Tibial artery (tissue), 4 donors: ENCODE data around the gene TMEM109.

Source experiments
- DNase-seq, 2 donors: peaks; one replicate each; pipeline ENCODE4 v3.0.0-alpha.2; 2019
- H3K27ac ChIP-seq, 2 donors: fragments of 200-600 bp; sonication (generic) in 1 of 2; 1 replicate in 1 of 2; 2 replicates in 1 of 2; pipeline ENCODE4 v1.5.1; 2018 to 2019; ENCODE audit warnings: mild to moderate bottlenecking in 1 of 2
- H3K27me3 ChIP-seq, 2 donors: fragments of 200-600 bp; sonication (generic) in 1 of 2; one replicate each; pipeline versions ENCODE4 v1.5.1 to v1.6.0; 2016 to 2019
- H3K36me3 ChIP-seq, 3 donors: fragments of 200-600 bp; sonication (generic) in 2 of 3; one replicate each; pipeline ENCODE4 v1.5.1; 2016 to 2019; ENCODE audit warnings: mild to moderate bottlenecking in 2 of 3
- H3K4me1 ChIP-seq, 4 donors: fragments of 200-600 bp; sonication (generic) in 2 of 4; 1 replicate in 3 of 4; 2 replicates in 1 of 4; pipeline ENCODE4 v1.5.1; 2016 to 2019
- H3K4me3 ChIP-seq, 2 donors: fragments of 200-600 bp; sonication (generic) in 1 of 2; 1 replicate in 1 of 2; 2 replicates in 1 of 2; pipeline ENCODE4 v1.5.1; 2018 to 2019; ENCODE audit warnings: mild to moderate bottlenecking in 2 of 2
- H3K9me3 ChIP-seq, 3 donors: fragments of 200-600 bp; sonication (generic) in 1 of 3; one replicate each; pipeline ENCODE4 v1.5.1; 2016 to 2019
- intact Hi-C: fragments of 100-400 bp; cut with DNase I; formaldehyde crosslinking; loops from one replicate; pipeline ENCODE4 v1.15.0; 2023; ENCODE audit warnings: low total_unique reads
- TF ChIP-seq, protein P1 (sequence below), 2 experiments: fragments of 200-600 bp in 1 of 2; fragments of 450-650 bp in 1 of 2; IDR thresholded peaks; one replicate each; pipeline ENCODE4 v1.5.1; 2017 to 2019; ENCODE audit warnings: antibody characterized with exemption in 2 of 2, mild to moderate bottlenecking in 1 of 2, moderate library complexity in 1 of 2

Gene TMEM109

DNA sequence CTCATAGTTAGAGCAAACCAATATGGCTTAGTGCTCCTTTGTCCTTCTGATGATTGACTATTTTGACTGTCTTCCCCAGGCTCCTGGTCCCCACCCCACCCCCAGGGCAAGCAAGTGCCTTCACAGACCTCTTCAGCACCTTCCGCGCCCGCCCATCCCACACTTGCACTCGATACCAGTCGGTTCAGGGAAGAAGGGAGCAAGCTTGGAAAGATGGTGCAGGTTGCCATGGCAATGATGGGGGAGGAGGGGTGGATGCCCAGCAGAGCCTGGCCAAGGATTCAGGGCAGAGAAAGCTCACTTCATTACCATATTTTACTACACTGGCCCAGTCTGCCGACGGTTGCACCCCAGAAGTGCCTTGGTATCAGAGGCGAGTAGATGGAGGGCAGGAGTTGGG is 12.5 kb downstream of the TMEM109 start:
- TF ChIP-seq, protein P1, sequence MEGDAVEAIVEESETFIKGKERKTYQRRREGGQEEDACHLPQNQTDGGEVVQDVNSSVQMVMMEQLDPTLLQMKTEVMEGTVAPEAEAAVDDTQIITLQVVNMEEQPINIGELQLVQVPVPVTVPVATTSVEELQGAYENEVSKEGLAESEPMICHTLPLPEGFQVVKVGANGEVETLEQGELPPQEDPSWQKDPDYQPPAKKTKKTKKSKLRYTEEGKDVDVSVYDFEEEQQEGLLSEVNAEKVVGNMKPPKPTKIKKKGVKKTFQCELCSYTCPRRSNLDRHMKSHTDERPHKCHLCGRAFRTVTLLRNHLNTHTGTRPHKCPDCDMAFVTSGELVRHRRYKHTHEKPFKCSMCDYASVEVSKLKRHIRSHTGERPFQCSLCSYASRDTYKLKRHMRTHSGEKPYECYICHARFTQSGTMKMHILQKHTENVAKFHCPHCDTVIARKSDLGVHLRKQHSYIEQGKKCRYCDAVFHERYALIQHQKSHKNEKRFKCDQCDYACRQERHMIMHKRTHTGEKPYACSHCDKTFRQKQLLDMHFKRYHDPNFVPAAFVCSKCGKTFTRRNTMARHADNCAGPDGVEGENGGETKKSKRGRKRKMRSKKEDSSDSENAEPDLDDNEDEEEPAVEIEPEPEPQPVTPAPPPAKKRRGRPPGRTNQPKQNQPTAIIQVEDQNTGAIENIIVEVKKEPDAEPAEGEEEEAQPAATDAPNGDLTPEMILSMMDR (IDR thresholded peaks at IDR 0.05) = no peak
- H3K36me3 ChIP-seq = peaks cover 16 to 20% (median 19%) of the 10 kb centered on the region in 3 donors
- no peak overlapping the region for H3K27ac ChIP-seq
- H3K4me3 ChIP-seq = no peak overlapping the region
- no peak for DNase-seq
- intact Hi-C loops = loop anchor here (10.0 kb wide), 1 partner anchor 198 kb away; no protein-coding TSS in a partner anchor
- peaks cover 0 to 21% (median 18%) of the 10 kb centered on the region in 4 donors for H3K4me1 ChIP-seq
- H3K9me3 ChIP-seq = no peaks in the 10 kb centered on the region
- peaks cover 0 to 31% of the 10 kb centered on the region in 2 donors for H3K27me3 ChIP-seq

DNA sequence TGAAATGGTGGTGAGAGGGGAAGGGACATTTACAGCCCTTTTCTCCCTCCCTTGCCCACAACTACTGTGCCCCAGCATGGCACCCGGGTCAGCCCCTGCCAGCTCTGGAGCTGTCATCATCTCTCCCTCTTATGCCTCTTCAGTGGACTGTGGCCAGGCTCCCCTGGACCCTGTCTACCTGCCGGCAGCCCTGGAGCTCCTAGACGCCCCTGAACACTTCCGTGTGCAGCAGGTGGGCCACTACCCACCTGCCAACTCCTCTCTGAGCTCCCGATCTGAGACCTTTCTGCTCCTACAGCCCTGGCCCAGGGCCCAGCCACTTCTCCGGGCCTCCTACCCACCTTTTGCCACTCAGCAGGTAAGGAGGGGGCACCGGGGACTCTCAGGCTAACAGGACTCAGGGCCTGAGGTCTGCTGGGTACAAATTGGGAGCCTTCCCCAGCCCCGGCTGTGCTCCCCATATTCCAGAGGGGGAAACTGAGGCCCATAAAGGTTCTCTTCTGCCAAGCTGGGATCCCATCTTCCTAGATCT is 13.2 kb downstream of the TMEM109 start:
- Histone ChIP-seq H3K4me1 (peaks cover 0 to 21% (median 18%) of the 10 kb centered on the region in 4 donors), H3K4me3 (no peak overlapping the region), H3K27ac (no peak overlapping the region), H3K27me3 (peaks cover 0 to 31% of the 10 kb centered on the region in 2 donors), H3K9me3 (no peaks in the 10 kb centered on the region), H3K36me3 (peaks cover 9 to 14% (median 12%) of the 10 kb centered on the region in 3 donors)
- TF ChIP-seq, protein P1 (IDR thresholded peaks at IDR 0.05) = no peak
- no peak for DNase-seq
- intact Hi-C loops = loop anchor here (10.0 kb wide), 1 partner anchor 198 kb away; no protein-coding TSS in a partner anchor

DNA sequence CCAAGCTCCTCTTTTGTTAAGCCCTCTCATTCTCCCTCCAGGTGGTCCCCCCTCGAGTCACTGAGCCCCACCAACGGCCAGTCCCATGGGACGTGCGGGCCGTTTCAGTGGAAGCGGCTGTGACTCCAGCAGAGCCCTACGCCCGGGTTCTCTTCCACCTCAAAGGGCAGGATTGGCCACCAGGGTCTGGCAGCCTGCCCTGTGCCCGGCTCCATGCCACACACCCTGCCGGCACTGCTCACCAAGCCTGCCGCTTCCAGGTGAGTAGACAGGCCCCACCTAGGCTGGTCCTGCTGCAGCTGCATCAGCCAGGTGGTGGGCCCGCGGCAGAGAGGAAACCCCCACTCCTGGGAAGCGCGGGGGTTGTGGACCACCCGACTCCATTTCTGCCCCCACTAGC is 13.6 kb downstream of the TMEM109 start:
- no peaks in the 10 kb centered on the region for H3K9me3 ChIP-seq
- peaks cover 0 to 21% (median 18%) of the 10 kb centered on the region in 4 donors for H3K4me1 ChIP-seq
- peaks cover 0 to 27% of the 10 kb centered on the region in 2 donors for H3K27me3 ChIP-seq
- no peak overlapping the region for H3K27ac ChIP-seq
- H3K36me3 ChIP-seq = peaks cover 5 to 9% (median 8%) of the 10 kb centered on the region in 3 donors
- intact Hi-C loops = loop anchor here (10.0 kb wide), 1 partner anchor 197 kb away; no protein-coding TSS in a partner anchor
- TF ChIP-seq, protein P1 (IDR thresholded peaks at IDR 0.05) = no peak
- DNase-seq = no peak
- H3K4me3 ChIP-seq = no peak overlapping the region

DNA sequence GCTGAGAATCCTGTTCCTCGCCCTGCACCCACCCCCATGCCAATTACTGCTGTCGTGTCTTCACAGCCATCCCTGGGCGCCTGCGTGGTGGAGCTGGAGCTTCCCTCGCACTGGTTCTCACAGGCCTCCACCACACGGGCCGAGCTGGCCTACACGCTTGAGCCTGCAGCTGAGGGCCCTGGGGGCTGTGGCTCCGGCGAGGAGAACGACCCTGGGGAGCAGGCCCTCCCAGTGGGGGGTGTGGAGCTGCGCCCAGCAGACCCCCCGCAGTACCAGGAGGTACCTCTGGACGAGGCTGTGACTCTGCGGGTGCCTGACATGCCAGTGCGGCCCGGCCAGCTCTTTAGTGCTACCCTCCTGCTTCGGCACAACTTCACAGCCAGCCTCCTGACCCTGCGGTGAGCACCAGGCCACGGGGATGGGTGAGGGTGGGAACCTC is 14.6 kb downstream of the TMEM109 start:
- peaks cover 0 to 22% of the 10 kb centered on the region in 2 donors for H3K27me3 ChIP-seq
- no peak for DNase-seq
- H3K9me3 ChIP-seq = no peaks in the 10 kb centered on the region
- no peaks in the 10 kb centered on the region for H3K36me3 ChIP-seq
- H3K27ac ChIP-seq = no peak overlapping the region
- H3K4me3 ChIP-seq = no peak overlapping the region
- H3K4me1 ChIP-seq = peaks cover 0 to 20% (median 18%) of the 10 kb centered on the region in 4 donors
- TF ChIP-seq, protein P1 (IDR thresholded peaks at IDR 0.05) = no peak
- intact Hi-C loops = loop anchor here (10.0 kb wide), 1 partner anchor 196 kb away; no protein-coding TSS in a partner anchor

DNA sequence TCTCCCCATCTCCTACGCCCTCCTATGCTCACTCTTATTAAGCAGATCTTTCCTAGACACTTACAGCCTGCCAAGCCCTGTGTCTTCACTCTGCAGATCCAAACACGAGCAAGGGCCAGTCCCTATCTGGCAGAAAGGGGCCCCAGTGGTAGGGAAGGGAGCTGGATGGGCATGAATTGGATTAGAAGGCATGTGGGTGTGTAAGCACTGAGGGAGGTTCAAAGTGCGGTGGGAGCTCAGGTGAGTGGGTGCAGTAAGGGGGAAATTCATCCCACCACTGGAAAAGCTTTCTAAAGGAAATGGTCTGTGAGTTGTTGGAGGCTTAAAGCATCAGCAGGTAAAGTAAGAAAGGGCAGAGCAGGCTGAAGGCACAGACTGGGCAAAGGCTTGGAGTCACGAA is 15.8 kb downstream of the TMEM109 start:
- Histone ChIP-seq H3K4me1 (peaks cover 0 to 8% (median 6%) of the 10 kb centered on the region in 4 donors), H3K27ac (no peak overlapping the region), H3K4me3 (no peak overlapping the region), H3K27me3 (peaks cover 0 to 13% of the 10 kb centered on the region in 2 donors), H3K9me3 (no peaks in the 10 kb centered on the region), H3K36me3 (no peaks in the 10 kb centered on the region)
- DNase-seq = no peak
- intact Hi-C loops = loop anchor here (10.0 kb wide), 1 partner anchor 195 kb away; no protein-coding TSS in a partner anchor
- TF ChIP-seq, protein P1 (IDR thresholded peaks at IDR 0.05) = no peak
